K562 (cell line): ENCODE data around the gene NUTM1.

Experiments
- BACH1 ChIP-seq: fragments of 200-800 bp; sonication (Bioruptor generic); IDR thresholded peaks from 2 replicates; pipeline ENCODE4 v1.6.1; 2016; ENCODE audit warnings: missing genetic modification characterization, missing compliant biosample characterization
- CTCF ChIP-seq, 3 experiments: IDR thresholded peaks in 2 of 3; conservative IDR thresholded peaks in 1 of 3; 2 replicates each; pipeline ENCODE4 v1.5.1; 2011 to 2012; ENCODE audit warnings: low read length in 3 of 3, mild to moderate bottlenecking in 3 of 3, control low read depth in 2 of 3, improper control_type of control experiment in 1 of 3, inconsistent platforms in 1 of 3, low read depth in 1 of 3, mixed read lengths in 1 of 3, moderate library complexity in 1 of 3; ENCODE audit not compliant: insufficient read depth in 2 of 3
- DACH1 ChIP-seq: fragments of 450-650 bp; IDR thresholded peaks from 2 replicates; pipeline ENCODE4 v1.6.1; 2018; ENCODE audit not compliant: partially characterized antibody
- EZH2 ChIP-seq: IDR thresholded peaks from 2 replicates; pipeline ENCODE4 v1.6.1; 2012; ENCODE audit warnings: low read depth, mild to moderate bottlenecking, inconsistent platforms, low read length, borderline replicate concordance
- FOS ChIP-seq: IDR thresholded peaks from 3 replicates; pipeline ENCODE4 v1.6.1; 2011; ENCODE audit not compliant: insufficient read length; ENCODE audit errors: extremely low read depth
- MTA3 ChIP-seq: fragments of 450-650 bp; formaldehyde crosslinking; IDR thresholded peaks from 2 replicates; pipeline ENCODE4 v1.6.1; 2017; ENCODE audit warnings: mild to moderate bottlenecking, borderline replicate concordance
- MXI1 ChIP-seq: IDR thresholded peaks from 2 replicates; pipeline ENCODE4 v1.6.1; 2011; ENCODE audit warnings: low read depth, mild to moderate bottlenecking, improper control_type of control experiment, low read length
- RAD21 ChIP-seq, 2 experiments: fragments of 250-450 bp in 1 of 2; fragments of 450-650 bp in 1 of 2; sonication (Bioruptor Pico) in 1 of 2; formaldehyde crosslinking in 1 of 2; IDR thresholded peaks in 1 of 2; conservative IDR thresholded peaks in 1 of 2; 2 replicates each; pipeline versions ENCODE4 v1.4.0 to v1.8.0; 2020 to 2022; ENCODE audit warnings: mild to moderate bottlenecking in 2 of 2, moderate library complexity in 1 of 2
- YBX1 ChIP-seq: fragments of 450-650 bp; IDR thresholded peaks from 2 replicates; pipeline ENCODE4 v1.7.1; 2016; ENCODE audit warnings: mild to moderate bottlenecking
- ZBTB43 ChIP-seq: sonication (generic); formaldehyde crosslinking; IDR thresholded peaks from 2 replicates; pipeline ENCODE4 v1.8.0; 2023; ENCODE audit warnings: mild to moderate bottlenecking, missing genetic modification reagents
- ZBTB7A ChIP-seq: IDR thresholded peaks from 2 replicates; pipeline ENCODE4 v1.6.1; 2011; ENCODE audit warnings: low read depth, mild to moderate bottlenecking, low read length, moderate library complexity, borderline replicate concordance; ENCODE audit not compliant: control insufficient read depth
- ZNF217 ChIP-seq: sonication (generic); formaldehyde crosslinking; IDR thresholded peaks from 2 replicates; pipeline ENCODE4 v1.8.0; 2022; ENCODE audit warnings: mild to moderate bottlenecking, missing genetic modification reagents
- ZNF518B ChIP-seq: fragments of 250-450 bp; sonication (Bioruptor Pico); IDR thresholded peaks from 2 replicates; pipeline ENCODE4 v1.5.0; 2021; ENCODE audit warnings: mild to moderate bottlenecking, moderate library complexity

- TF ChIP-seq RAD21 (CRISPR knock-in tag; conservative IDR thresholded peaks at IDR 0.05 in 1 of 2, IDR thresholded peaks at IDR 0.05 in 1 of 2): peak; percentile 85 to 89
- peak; percentile 13; the same call in 1 of the 2 replicates for TF ChIP-seq MXI1
- TF ChIP-seq ZNF518B (CRISPR knock-in tag): no peak
- TF ChIP-seq CTCF (IDR thresholded peaks at IDR 0.05 in 2 of 3, conservative IDR thresholded peaks at IDR 0.05 in 1 of 3; ENCODE audit: insufficient read depth in 2 of 3, low read depth in 1 of 3, low read length in 3 of 3): peak; percentile 94 to 97 (median 94)
- TF ChIP-seq ZBTB43 (CRISPR knock-in tag): no peak
- peak; percentile 54 for TF ChIP-seq DACH1
- TF ChIP-seq ZNF217 (CRISPR knock-in tag): no peak
- peak; percentile 37; the same call in 1 of the 2 replicates for TF ChIP-seq ZBTB7A
- TF ChIP-seq MTA3: peak; percentile 81; the same call in 1 of the 2 replicates
- TF ChIP-seq FOS: no peak
- TF ChIP-seq BACH1: no peak
- TF ChIP-seq EZH2: no peak
- no peak for TF ChIP-seq YBX1
These were observed 24.3 kb downstream of the NUTM1 start, which contains the start of gene LPCAT4 for GRCh38 chr15:34367101-34368081.
